Panc1 (cell line): ENCODE results near the gene AFF3. TPM values are rescaled to one million over a fixed set of nuclear protein-coding genes. Genes with fewer than 3 reads are reported as not detected.

Source experiments
- ATAC-seq: fragments of 200-7000 bp; cut with Tn5 transposase; 2 replicates; pipeline ENCODE4 v1.9.1; 2020; ENCODE audit warnings: mild to moderate bottlenecking, moderate library complexity
- BruUV-seq: library from RNA; stranded (reverse); fragments of 400-500 nt; replicated peaks from 2 replicates; lab custom pipeline; 2021; lab: Mats Ljungman, UMichigan
- CTCF ChIA-PET: fragments of 300-600 bp; sonication (Branson Sonifier 250); formaldehyde crosslinking; loops from one replicate; lab custom pipeline; 2022; ENCODE audit warnings: antibody characterized with exemption; lab: Charles Lee
- POLR2A ChIA-PET: fragments of 300-600 bp; sonication (Branson Sonifier 250); formaldehyde crosslinking; loops from one replicate; lab custom pipeline; 2022; ENCODE audit warnings: antibody characterized with exemption; lab: Charles Lee
- DNase-seq: peaks from one replicate; pipeline ENCODE4 v3.0.0-alpha.2; 2010; ENCODE audit warnings: low read depth, low spot score
- H3K27ac ChIP-seq: 2 replicates; pipeline ENCODE4 v1.5.1; 2011; ENCODE audit warnings: mild to moderate bottlenecking, low read length, inconsistent platforms
- H3K27me3 ChIP-seq: fragments of 200-500 bp; sonication (Bioruptor generic); 2 replicates; pipeline ENCODE4 v1.6.0; 2014; ENCODE audit warnings: low read length, inconsistent platforms; ENCODE audit not compliant: control insufficient read depth, insufficient read depth
- H3K36me3 ChIP-seq: fragments of 200-500 bp; sonication (Bioruptor generic); 2 replicates; pipeline ENCODE4 v1.5.1; 2014; ENCODE audit warnings: inconsistent platforms, mild to moderate bottlenecking, low read length, moderate library complexity; ENCODE audit not compliant: control insufficient read depth, insufficient read depth
- H3K4me1 ChIP-seq: 2 replicates; pipeline ENCODE4 v1.5.1; 2011; ENCODE audit warnings: inconsistent platforms, mild to moderate bottlenecking, low read length, moderate library complexity; ENCODE audit not compliant: control insufficient read depth, insufficient read depth
- H3K4me3 ChIP-seq, 2 experiments: 2 replicates each; pipeline ENCODE4 v1.5.1; 2011 to 2012; ENCODE audit warnings: low read depth in 2 of 2, low read length in 2 of 2, mild to moderate bottlenecking in 2 of 2, inconsistent platforms in 1 of 2, moderate library complexity in 1 of 2
- H3K9me3 ChIP-seq: fragments of 200-500 bp; sonication (Bioruptor generic); 2 replicates; pipeline ENCODE4 v1.5.1; 2014; ENCODE audit warnings: low read depth, mild to moderate bottlenecking, inconsistent platforms, low read length, moderate library complexity; ENCODE audit not compliant: control insufficient read depth, insufficient read depth
- CTCF ChIP-seq: fragments of 450-650 bp; IDR thresholded peaks from 2 replicates; pipeline ENCODE4 v1.5.1; 2017; ENCODE audit warnings: mild to moderate bottlenecking
- POLR2AphosphoS5 ChIP-seq: IDR thresholded peaks from 2 replicates; pipeline ENCODE4 v1.6.1; 2012; ENCODE audit warnings: mild to moderate bottlenecking, low read depth, low read length, moderate library complexity
- REST ChIP-seq, 2 experiments: IDR thresholded peaks; 2 replicates each; pipeline ENCODE4 v1.6.1; 2011 to 2012; ENCODE audit warnings: low read depth in 2 of 2, control low read depth in 1 of 2, low read length in 1 of 2, mild to moderate bottlenecking in 1 of 2, moderate library complexity in 1 of 2; ENCODE audit not compliant: insufficient read depth in 1 of 2
- SIN3A ChIP-seq: IDR thresholded peaks from 2 replicates; pipeline ENCODE4 v1.6.1; 2012; ENCODE audit warnings: low read depth, mild to moderate bottlenecking, low read length, moderate library complexity, borderline replicate concordance; ENCODE audit not compliant: insufficient read depth
- TCF7L2 ChIP-seq: IDR thresholded peaks from 2 replicates; pipeline ENCODE4 v1.6.1; 2011; ENCODE audit warnings: mild to moderate bottlenecking, low read depth, low read length, inconsistent platforms
- in situ Hi-C: cut with HindIII; loops from 2 replicates; pipeline ENCODE4 v1.10.0; 2016; ENCODE audit warnings: low sequenced_read_pairs, low pct_unique_long_range_greater_than_20kb
- intact Hi-C: fragments of 100-400 bp; cut with micrococcal nuclease; formaldehyde crosslinking; loops from one replicate; pipeline ENCODE4 v1.10.0; 2022; ENCODE audit not compliant: unreplicated experiment
- total RNA-seq: library from RNA; stranded (reverse); gene quantifications from one replicate; pipeline ENCODE4 v1.2.1, GENCODE V29; 2021; ENCODE audit not compliant: unreplicated experiment

The AFF3 gene
- total RNA-seq, 1 experiment from 2014 or later = 2.2 TPM

DNA sequence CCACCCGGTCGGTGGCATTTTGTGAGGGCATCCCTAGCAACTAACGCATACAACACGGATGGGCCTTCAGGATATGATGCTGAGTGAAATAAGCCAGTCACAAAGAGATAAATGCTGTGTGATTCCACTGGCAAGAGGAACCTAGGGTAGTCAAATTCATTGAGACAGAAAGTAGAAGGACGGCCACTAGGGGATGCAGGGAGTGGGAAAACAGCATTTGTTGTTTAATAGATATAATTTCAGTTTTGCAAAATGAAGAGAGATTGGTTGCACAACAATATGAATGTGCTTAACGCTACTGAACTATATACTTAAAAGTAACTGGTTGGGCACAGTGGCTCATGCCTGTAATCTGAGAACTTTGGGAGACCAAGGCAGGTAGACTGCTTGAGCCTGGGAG, 112.9 kb downstream of the AFF3 start:
- CTCF ChIA-PET = no interaction called here
- H3K4me3 ChIP-seq = no peak overlapping the region
- POLR2A ChIA-PET = no interaction called here
- intact Hi-C loops = no loop called here
- in situ Hi-C loops = no loop called here
- ATAC-seq = no peak
- no peaks in the 10 kb centered on the region for H3K9me3 ChIP-seq
- BruUV-seq = no TSS peak
- H3K27ac ChIP-seq = no peak overlapping the region
- H3K4me1 ChIP-seq = no peaks in the 10 kb centered on the region; the same call in 1 of the 2 replicates
- H3K36me3 ChIP-seq = no peaks in the 10 kb centered on the region
- no peak for DNase-seq
- H3K27me3 ChIP-seq = no peaks in the 10 kb centered on the region
- peak; percentile 14; the same call in 1 of the 2 replicates for TF ChIP-seq CTCF
- TF ChIP-seq SIN3A = no peak

- no peak for TF ChIP-seq SIN3A
- TF ChIP-seq CTCF = no peak
- TF ChIP-seq REST (IDR thresholded peaks at IDR 0.05; ENCODE audit: insufficient read depth in 1 of 2, low read depth in 2 of 2, low read length in 1 of 2) = no peak
- no peak for TF ChIP-seq POLR2AphosphoS5
- no peak for TF ChIP-seq TCF7L2
Measured at GRCh38 chr2:100021791-100022340, 120.5 kb downstream of the AFF3 start.

More at GRCh38 chr2:100021791-100022340, 120.5 kb downstream of the AFF3 start:
- Histone ChIP-seq H3K27me3 (no peaks in the 10 kb centered on the region; the same call in 1 of the 2 replicates), H3K36me3 (no peaks in the 10 kb centered on the region), H3K4me1 (no peaks in the 10 kb centered on the region), H3K4me3 (no peak overlapping the region), H3K27ac (no peak overlapping the region), H3K9me3 (no peaks in the 10 kb centered on the region)
- ATAC-seq = no peak
- in situ Hi-C loops = no loop called here
- BruUV-seq = no TSS peak
- intact Hi-C loops = no loop called here
- no peak for DNase-seq
- CTCF ChIA-PET = no interaction called here
- POLR2A ChIA-PET = no interaction called here
